Measurements from ENCODE around the gene ABLIM1. TPM values are rescaled to one million over a fixed set of nuclear protein-coding genes. Genes with fewer than 3 reads are reported as not detected.

Gene ABLIM1
- total and polyA plus RNA-seq, 10 donors, result 11.0 to 59.4 (median 38.7) TPM

GRCh38 chr10:114686013-114686412 is 27.9 kb upstream of the ABLIM1 start:
- DNase-seq, result no peak
- 83 to 93% (median 91%) methylated on average over 2 of the region's 2 CpGs for WGBS, 5 donors
- Histone ChIP-seq H3K9me3 (no peaks in the 10 kb centered on the region), H3K36me3 (no peaks in the 10 kb centered on the region), H3K27me3 (replicated peaks in 1 of 7) (peaks cover 0 to 4% (median 0%) of the 10 kb centered on the region in 7 donors), H3K4me1 (peaks cover 0 to 39% (median 2%) of the 10 kb centered on the region in 6 donors), H3K27ac (peak overlapping the region in 1 of 8 donors; percentile 69), H3K4me3 (no peak overlapping the region)
- intact Hi-C loops (cut with DNase I; ENCODE audit: low total_unique reads), result no loop called here
- TF ChIP-seq POLR2A (IDR thresholded peaks at IDR 0.05), result no peak
- TF ChIP-seq POLR2AphosphoS5 (IDR thresholded peaks at IDR 0.05), result no peak
- TF ChIP-seq, protein P1, sequence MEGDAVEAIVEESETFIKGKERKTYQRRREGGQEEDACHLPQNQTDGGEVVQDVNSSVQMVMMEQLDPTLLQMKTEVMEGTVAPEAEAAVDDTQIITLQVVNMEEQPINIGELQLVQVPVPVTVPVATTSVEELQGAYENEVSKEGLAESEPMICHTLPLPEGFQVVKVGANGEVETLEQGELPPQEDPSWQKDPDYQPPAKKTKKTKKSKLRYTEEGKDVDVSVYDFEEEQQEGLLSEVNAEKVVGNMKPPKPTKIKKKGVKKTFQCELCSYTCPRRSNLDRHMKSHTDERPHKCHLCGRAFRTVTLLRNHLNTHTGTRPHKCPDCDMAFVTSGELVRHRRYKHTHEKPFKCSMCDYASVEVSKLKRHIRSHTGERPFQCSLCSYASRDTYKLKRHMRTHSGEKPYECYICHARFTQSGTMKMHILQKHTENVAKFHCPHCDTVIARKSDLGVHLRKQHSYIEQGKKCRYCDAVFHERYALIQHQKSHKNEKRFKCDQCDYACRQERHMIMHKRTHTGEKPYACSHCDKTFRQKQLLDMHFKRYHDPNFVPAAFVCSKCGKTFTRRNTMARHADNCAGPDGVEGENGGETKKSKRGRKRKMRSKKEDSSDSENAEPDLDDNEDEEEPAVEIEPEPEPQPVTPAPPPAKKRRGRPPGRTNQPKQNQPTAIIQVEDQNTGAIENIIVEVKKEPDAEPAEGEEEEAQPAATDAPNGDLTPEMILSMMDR (IDR thresholded peaks at IDR 0.05 in 8 of 11, conservative IDR thresholded peaks at IDR 0.05 in 3 of 11), result no peak

- peak overlapping the region in 4 of 8 donors; percentile 52 to 69 (median 56) for H3K27ac ChIP-seq
- no peaks in the 10 kb centered on the region for H3K9me3 ChIP-seq
- TF ChIP-seq, protein P1 (IDR thresholded peaks at IDR 0.05 in 8 of 11, conservative IDR thresholded peaks at IDR 0.05 in 3 of 11), result no peak
- TF ChIP-seq POLR2AphosphoS5 (IDR thresholded peaks at IDR 0.05) (no peak), POLR2A (IDR thresholded peaks at IDR 0.05) (no peak)
- H3K4me1 ChIP-seq, result peaks cover 0 to 39% (median 2%) of the 10 kb centered on the region in 6 donors
- peaks cover 0 to 7% (median 0%) of the 10 kb centered on the region in 7 donors for H3K27me3 ChIP-seq (replicated peaks in 1 of 7)
- intact Hi-C loops (cut with DNase I; ENCODE audit: low total_unique reads), result no loop called here
- no peak overlapping the region for H3K4me3 ChIP-seq
- WGBS, 5 donors, result 69 to 86% (median 75%) methylated on average over 5 of the region's 5 CpGs
- no peaks in the 10 kb centered on the region for H3K36me3 ChIP-seq
- DNase-seq, result no peak
These were observed 27.4 kb upstream of the ABLIM1 start for GRCh38 chr10:114685456-114685855.

- WGBS, 5 donors, result 40 to 53% (median 46%) methylated on average over 5 of the region's 5 CpGs
- H3K27ac ChIP-seq, result peak overlapping the region in 7 of 8 donors; percentile 44 to 69 (median 55)
- peaks cover 0 to 39% (median 2%) of the 10 kb centered on the region in 6 donors for H3K4me1 ChIP-seq
These were observed 26.7 kb upstream of the ABLIM1 start for GRCh38 chr10:114684822-114685209.

More at GRCh38 chr10:114684822-114685209, 26.7 kb upstream of the ABLIM1 start:
- intact Hi-C loops (cut with DNase I; ENCODE audit: low total_unique reads), result no loop called here
- Histone ChIP-seq H3K4me3 (peak overlapping the region in 2 of 8 donors; percentile 8 to 47), H3K36me3 (no peaks in the 10 kb centered on the region), H3K27me3 (replicated peaks in 1 of 7) (peaks cover 0 to 7% (median 0%) of the 10 kb centered on the region in 7 donors), H3K9me3 (no peaks in the 10 kb centered on the region)
- no peak for DNase-seq
- TF ChIP-seq, protein P1 (IDR thresholded peaks at IDR 0.05 in 8 of 11, conservative IDR thresholded peaks at IDR 0.05 in 3 of 11), result no peak
- TF ChIP-seq POLR2A (IDR thresholded peaks at IDR 0.05), result no peak
- no peak for TF ChIP-seq POLR2AphosphoS5 (IDR thresholded peaks at IDR 0.05)
